KOPT-K1 (cell line): ENCODE data around the gene RPS26.
"Not testable (repeated sequence)": the region's sequence is repeated elsewhere in the genome, so short reads cannot be mapped to it uniquely, and the experiment has no call there.

Experiments
- H3K27ac ChIP-seq: fragments of 200-600 bp; sonication (generic); 2 replicates; pipeline ENCODE4 v1.5.1; 2016; ENCODE audit warnings: antibody characterized with exemption, mild to moderate bottlenecking, low read depth, low read length; ENCODE audit not compliant: poor library complexity, severe bottlenecking
- H3K36me3 ChIP-seq: fragments of 200-600 bp; sonication (generic); 2 replicates; pipeline ENCODE4 v1.5.1; 2017; ENCODE audit warnings: antibody characterized with exemption, mild to moderate bottlenecking, low read length, moderate library complexity; ENCODE audit not compliant: insufficient read depth
- H3K9me3 ChIP-seq: fragments of 200-600 bp; sonication (generic); 2 replicates; pipeline ENCODE4 v1.5.1; 2017; ENCODE audit warnings: antibody characterized with exemption, low read length, mild to moderate bottlenecking; ENCODE audit not compliant: insufficient read depth, poor library complexity, severe bottlenecking

RPS26 gene

DNA sequence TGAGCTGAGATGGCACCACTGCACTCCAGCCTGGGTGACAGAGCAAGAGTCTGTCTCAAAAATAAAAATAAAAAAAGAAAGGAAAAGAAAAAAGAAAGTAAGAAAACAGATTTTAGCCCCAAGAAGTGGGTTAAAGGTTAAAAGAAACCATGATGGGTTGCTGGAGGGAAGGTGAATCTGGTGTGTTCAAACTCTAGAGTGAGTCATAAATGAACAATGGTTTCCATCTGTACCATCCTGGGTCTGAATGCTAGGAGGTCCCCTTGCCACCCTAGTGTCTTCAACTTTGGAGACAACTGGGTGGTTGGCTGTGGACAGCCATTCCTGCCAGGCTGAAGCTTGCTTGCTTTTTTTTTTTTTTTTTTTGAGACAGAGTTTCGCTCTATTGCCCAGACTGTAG, 1.6 kb upstream of the RPS26 start:
- no peak overlapping the region for H3K27ac ChIP-seq
- H3K36me3 ChIP-seq: peaks cover 36% of the 10 kb centered on the region
- H3K9me3 ChIP-seq: no peaks in the 10 kb centered on the region

DNA sequence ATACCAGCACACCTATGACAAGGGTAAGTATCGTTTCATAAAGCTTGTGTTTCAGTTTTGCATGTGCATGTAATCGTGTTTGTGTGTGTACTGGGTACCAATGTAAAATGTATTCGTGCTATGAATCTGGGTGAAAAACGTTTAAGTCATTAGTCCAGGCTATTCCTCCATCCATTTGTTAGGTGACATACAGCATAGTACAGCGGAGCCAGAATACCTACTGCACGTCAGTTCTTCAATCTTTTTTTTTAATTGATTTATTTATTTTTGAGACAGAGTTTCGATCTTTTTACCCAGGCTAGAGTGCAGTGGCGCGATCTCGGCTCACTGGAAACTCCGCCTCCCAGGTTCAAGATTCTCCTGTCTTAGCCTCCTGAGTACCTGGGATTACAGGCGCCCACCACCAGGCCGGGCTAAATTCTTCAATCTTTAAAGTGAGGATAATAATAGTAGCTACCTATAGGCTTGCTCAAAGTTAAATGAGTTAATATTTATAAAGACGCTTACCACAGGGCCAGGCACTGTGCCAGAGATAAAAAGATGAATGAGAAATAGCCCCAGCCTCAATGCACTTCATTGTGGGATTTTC, 661 bp upstream of the RPS26 start:
- Histone ChIP-seq H3K36me3 (peaks cover 36% of the 10 kb centered on the region), H3K9me3 (no peaks in the 10 kb centered on the region), H3K27ac (peak overlapping the region; percentile 90)

DNA sequence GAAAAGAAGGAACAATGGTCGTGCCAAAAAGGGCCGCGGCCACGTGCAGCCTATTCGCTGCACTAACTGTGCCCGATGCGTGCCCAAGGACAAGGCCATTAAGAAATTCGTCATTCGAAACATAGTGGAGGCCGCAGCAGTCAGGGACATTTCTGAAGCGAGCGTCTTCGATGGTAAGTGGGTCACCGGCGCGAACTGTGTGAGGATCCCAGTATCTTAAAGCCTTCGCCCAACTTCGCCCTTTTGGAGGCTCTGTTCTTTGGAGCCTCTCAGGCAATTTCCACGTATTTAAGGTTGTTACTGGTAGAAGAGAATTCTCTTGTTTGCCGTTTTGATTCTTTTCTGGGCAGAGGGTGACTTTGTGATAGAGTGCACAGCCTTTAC, 704 bp downstream of the RPS26 start:
- H3K36me3 ChIP-seq: peaks cover 44% of the 10 kb centered on the region
- not testable (repeated sequence) for H3K9me3 ChIP-seq
- H3K27ac ChIP-seq: peak overlapping the region; percentile 90

DNA sequence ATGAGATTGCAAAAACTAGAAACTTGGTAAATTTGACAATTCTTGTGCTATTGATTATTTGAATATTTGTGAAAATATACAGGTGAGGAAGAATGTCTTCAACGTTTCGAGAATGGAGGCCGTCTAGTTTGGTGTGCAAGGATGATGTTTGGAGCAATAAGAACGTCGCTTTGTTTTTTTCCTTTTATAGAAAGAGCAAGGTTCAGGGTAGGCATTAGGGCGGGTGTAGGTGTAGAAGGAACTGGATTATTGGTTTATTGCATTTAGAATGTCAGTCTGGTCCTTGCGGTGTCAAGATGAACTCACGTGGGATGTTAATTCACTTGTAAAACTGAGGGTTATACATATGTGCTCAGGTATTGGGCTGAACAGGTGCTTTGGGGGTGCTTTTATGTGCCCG, 1.1 kb downstream of the RPS26 start:
- H3K27ac ChIP-seq: peak overlapping the region; percentile 90
- peaks cover 44% of the 10 kb centered on the region for H3K36me3 ChIP-seq
- no peaks in the 10 kb centered on the region for H3K9me3 ChIP-seq

DNA sequence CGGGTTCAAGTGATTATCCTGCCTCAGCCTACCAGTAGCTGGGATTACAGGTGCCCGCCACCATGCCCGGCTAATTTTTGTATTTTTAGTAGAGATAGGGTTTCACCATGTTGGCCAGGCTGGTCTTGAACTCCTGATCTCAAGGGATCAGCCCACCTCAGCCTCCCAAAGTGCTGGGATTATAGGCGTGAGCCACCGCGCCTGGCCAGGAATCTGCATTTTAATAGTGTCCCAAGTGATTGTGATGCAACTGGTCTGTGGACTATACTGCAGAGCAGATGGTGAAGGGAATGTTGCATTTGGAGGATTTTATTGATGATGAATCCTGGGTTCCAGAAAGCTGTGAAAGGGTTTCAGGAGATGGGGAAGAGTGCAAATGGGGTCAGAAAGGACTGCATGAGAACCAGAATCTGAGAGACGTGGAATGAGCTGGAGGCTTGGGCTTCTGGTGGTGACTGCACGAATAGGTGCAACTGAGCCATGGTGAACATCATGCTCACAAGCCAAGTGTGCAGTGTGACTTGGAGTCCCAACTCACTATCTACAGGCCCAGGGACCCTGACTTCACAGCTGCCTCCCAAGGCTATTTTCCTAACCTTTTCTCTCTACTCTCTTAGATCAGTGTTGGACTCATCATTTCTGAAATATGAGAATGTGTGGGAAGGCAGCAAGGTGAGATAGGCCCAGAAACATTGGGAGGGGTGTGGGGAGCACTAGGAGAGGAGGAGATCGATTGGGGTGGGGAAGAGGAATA, 4.5 kb downstream of the RPS26 start:
- no peaks in the 10 kb centered on the region for H3K9me3 ChIP-seq
- no peak overlapping the region for H3K27ac ChIP-seq
- peaks cover 44% of the 10 kb centered on the region for H3K36me3 ChIP-seq

DNA sequence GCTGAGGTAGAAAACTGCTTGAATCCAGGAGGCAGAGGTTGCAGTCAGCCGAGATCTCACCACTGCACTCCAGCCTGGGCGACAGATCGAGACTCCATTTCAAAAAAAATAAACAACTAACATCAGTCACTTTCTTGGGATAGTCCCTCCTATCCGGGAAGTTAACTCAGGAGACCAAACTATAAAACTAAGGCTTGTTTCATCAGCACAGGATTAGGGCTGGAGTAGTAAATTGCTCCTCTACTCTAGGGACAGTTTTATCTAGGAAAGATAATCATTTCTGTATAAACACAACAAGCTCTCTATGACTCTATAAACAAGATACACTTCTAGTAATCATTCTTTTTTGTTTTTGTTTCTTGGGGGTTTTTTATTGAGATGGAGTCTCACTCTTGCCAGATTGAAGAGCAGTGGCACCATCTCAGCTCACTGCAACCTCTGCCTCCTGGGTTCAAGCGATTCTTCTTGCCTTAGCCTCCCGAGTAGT, 11.7 kb downstream of the RPS26 start:
- H3K36me3 ChIP-seq: no peaks in the 10 kb centered on the region
- H3K27ac ChIP-seq: no peak overlapping the region

DNA sequence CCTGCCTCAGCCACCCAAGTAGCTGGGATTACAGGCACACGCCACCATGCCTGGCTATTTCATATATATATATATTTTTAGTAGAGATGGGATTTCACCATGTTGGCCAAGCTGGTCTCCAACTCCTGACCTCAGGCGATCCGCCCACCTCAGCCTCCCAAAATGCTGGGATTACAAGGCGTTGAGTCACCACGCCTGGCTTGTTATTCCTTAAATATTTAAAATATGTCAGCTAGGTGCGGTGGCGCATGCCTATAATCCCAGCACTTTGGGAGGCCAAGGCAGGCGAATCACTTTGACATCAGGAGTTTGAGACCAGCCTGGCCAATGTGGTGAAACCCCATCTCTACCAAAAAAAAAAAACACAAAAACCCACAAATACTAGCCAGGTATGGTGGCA, 18.2 kb downstream of the RPS26 start:
- not testable (repeated sequence) for H3K9me3 ChIP-seq, H3K36me3 ChIP-seq, H3K27ac ChIP-seq

More for the DNA sequence above, 11.7 kb downstream of the RPS26 start:
- H3K9me3 ChIP-seq: no peaks in the 10 kb centered on the region

DNA sequence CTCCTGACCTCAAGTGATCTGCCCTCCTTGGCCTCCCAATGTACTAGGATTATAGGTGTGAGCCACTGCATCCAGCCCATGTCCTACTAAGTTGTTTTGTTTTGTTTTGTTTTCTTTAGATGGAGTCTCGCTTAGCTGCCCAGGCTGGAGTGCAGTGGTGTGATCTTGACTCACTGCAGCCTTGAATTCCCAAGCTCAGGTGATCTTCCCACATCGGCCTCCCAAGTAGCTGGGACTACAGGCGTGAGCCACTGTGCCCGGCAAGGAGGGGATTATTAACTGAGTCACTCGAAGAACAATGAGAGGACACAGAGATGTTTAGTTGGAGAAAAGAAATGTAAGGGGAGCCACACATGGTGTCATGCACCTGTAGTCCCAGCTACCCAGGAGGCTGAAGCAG, 20.3 kb downstream of the RPS26 start:
- Histone ChIP-seq H3K9me3 (no peaks in the 10 kb centered on the region), H3K36me3 (no peaks in the 10 kb centered on the region), H3K27ac (no peak overlapping the region)

DNA sequence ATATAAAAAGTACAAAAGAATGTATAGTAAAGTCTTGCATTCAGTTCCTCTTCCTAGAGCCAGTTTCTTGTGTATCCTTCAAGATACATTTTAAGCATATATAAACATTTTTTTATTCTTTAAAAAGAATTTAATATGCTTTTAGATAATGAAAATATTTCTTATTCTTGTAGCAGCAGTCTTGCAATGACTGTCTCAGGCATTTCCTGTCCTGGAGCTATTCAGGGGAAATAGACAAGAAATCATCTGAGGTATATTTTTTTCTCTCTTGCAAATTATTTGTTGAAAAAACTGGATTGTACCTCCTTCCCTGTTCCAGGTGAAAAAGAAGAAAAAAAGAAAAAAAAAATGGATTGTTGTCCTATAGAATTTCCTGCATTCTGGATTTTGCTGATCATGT, 21.3 kb downstream of the RPS26 start:
- H3K27ac ChIP-seq: no peak overlapping the region
- H3K36me3 ChIP-seq: no peaks in the 10 kb centered on the region
- no peaks in the 10 kb centered on the region for H3K9me3 ChIP-seq

DNA sequence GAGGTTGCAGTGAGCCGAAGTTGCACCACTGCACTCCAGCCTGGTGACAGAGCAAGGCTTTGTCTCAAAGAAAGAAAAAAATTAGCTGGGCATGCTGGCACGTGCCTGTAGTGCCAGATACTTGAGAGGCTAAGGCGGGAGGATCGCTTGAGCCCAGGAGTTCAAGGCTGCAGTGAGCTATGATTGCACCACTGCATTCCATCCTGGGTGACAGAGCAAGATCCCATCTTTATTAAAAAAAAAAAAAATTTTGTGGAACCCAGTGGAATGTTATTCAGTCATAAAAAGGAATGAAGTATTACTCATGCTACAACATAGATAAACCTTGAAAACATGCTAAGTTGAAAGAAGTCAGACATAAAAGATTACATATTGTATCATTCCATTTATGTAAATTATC, 29.9 kb downstream of the RPS26 start:
- H3K36me3 ChIP-seq: no peaks in the 10 kb centered on the region
- H3K27ac ChIP-seq: no peak overlapping the region
- no peaks in the 10 kb centered on the region for H3K9me3 ChIP-seq

DNA sequence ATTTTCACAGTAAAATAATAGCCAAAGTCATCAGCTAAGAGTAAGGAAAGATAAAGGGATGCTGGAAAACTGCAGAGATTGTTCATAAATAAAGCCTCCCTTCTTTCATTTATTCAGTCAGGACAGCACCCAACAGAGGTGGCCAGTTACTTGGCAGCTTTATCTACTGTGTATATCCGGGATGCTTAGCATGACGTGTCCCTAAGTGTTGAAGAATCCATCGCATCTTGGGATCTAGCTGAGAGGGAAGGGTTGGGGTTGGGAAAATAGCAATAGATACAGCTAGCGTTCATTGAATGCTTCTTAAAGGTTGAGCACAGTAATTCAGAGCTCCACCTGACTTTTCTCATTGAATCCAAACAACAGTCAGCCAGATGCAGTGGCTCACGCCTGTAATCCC, 32.7 kb downstream of the RPS26 start:
- Histone ChIP-seq H3K9me3 (no peaks in the 10 kb centered on the region), H3K27ac (no peak overlapping the region), H3K36me3 (no peaks in the 10 kb centered on the region)

DNA sequence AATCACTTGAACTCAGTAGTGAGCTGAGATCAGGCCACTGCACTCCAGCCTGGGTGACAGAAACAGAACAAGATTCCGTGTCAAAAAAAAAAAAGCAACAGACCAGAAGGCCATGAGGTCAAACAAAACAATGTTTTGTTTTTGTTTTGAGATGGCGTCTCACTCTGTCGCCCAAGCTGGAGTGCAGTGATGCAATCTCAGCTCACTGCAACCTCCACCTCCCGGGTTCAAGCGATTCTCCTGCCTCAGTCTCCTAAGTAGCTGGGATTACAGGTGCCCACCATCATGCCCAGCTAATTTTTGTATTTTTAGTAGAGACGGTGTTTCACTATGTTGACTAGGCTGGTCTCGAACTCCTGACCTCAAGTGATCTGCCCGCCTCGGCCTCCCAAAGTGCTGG, 36.2 kb downstream of the RPS26 start:
- not testable (repeated sequence) for H3K27ac ChIP-seq, H3K9me3 ChIP-seq, H3K36me3 ChIP-seq

DNA sequence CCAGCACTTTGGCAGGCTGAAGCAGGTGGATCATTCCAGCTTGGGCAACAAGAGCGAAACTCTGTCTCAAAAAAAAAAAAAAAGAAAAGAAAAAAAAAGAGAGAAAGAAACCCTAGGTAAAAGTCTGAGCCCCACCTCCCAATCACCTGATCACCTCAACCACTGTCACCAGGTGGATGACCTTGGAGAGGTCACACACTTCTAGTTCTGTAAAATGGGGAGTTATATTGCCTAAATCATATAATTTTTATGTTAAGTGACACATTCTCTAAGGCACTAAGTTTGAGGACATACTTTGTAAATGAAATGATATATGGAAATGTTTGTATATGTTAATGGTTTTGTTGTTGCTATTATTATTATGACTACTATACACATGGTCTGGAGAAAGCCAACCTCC, 36.7 kb downstream of the RPS26 start:
- Histone ChIP-seq H3K9me3 (no peaks in the 10 kb centered on the region), H3K36me3 (no peaks in the 10 kb centered on the region), H3K27ac (no peak overlapping the region)

DNA sequence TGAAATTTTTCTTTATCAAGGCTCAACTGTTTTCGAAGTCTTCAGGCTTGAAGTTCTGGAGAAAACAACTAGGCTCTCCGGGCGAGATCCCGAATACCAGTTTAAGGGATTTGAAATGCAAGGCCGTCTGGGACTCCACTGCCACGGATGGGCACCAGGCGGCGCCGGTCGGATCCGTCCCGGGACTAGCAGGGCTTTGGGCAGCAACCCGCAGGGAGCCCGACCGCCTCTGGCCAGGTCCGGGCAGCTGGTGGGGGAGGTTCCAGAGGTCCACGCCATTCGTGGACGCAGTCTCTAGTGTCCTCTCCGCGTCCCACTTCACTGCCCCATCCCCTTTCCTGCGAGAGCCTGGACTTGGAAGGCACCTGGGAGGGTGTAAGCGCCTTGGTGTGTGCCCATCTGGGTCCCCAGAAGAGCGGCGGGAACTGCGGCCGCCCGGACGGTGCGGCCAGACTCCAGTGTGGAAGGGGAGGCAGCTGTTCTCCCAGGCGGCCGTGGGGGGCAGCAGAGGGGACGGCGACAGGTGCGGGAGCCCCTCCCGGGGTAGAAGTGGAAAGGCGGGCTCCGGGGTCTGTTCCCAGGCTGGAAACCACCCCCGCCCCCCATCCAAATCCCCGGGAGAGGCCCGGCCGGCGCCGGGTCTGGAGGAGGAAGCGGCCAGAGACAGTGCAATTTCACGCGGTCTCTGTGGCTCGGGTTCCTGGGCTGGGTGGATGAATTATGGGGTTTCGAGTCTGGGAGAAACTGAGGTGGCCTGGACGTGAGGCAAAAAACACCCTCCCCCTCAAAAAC, 37.4 kb downstream of the RPS26 start:
- H3K9me3 ChIP-seq: no peaks in the 10 kb centered on the region
- no peak overlapping the region for H3K27ac ChIP-seq
- no peaks in the 10 kb centered on the region for H3K36me3 ChIP-seq

DNA sequence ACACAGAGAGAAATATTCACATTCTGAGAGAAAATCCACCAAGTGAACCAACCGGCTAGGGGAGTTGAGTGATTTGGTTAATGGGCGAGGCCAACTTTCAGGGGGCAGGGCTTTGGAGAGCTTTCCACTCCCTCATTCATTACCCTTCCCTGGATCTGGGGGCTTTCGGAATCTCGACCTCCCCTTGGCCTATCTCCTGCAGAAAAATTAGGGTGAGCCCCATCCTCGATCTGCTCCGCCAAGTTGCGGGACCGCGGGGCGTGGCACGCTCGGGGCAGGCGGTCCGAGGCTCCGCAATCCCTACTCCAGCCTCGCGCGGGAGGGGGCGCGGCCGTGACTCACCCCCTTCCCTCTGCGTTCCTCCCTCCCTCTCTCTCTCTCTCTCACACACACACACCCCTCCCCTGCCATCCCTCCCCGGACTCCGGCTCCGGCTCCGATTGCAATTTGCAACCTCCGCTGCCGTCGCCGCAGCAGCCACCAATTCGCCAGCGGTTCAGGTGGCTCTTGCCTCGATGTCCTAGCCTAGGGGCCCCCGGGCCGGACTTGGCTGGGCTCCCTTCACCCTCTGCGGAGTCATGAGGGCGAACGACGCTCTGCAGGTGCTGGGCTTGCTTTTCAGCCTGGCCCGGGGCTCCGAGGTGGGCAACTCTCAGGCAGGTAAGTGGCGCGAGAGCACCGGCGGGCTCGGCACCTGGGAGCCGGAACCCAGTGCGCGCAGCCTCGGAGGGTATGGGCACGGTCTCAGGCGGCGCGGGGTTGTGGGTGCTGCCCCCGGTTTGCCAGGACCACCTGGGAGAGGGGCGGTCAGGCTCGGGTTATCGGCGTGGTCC, 38.2 kb downstream of the RPS26 start, which contains the start of gene ERBB3:
Gene ERBB3 (plus strand): TSS at position 443 of the 833 bp plus-strand sequence. CDS start 136 bp downstream, at position 579.
- no peaks in the 10 kb centered on the region for H3K36me3 ChIP-seq
- H3K27ac ChIP-seq: no peak within 1 kb of the TSS
- no peaks in the 10 kb centered on the region for H3K9me3 ChIP-seq
